ENCODE measurements around the gene NSMF. TPM values are rescaled to one million over a fixed set of nuclear protein-coding genes. Genes with fewer than 3 reads are reported as not detected.
A peak's percentile ranks its signal among the peaks of the same experiment; 100 is the strongest.

The NSMF gene
- total RNA-seq, 2 experiments from 2014 or later: 29.9 to 31.6 TPM

DNA sequence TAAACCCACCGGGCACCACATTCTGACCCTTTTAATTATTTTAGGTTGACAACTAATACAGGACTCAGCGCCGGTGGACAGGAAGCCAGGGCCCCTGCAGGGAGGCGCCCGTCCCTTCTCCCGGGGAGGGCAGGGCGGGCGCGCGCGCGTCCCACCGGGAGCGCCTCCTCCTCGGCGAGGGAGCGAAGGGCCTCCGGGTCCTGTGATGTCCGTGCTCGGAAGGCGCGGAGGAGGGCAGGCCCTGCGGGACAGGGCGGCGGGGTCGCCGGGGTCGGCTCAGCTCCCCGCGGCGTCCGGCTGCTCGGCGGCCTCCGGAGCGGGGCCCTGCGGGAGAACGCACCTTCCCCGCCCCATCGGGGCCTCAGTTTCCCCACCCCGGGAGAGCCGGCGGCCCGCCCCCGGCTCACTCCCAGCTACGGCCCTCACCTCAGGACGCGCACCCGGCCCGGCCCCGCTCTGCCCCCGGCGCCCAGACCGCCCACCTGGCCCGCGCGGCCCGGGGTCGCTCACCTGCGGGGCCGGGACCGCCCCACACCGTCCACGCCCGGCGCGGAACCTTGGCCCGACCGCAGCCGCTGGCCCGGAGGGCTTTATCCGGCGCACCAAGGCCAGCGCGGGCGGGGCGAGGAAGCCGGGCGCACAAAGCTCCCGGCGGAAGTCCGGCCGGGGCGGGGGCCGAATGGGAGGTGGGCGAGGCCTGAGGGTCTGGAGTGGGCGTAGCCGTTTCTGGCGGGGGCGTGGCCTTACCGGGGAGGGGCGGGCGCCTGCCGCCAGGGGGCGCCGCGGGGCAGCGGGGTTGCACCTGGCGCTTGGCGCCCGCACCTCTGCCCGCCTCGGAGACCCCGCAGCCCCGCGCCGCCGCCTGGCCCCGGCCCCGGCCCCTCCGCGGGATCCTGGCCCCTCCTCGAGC is 36.3 kb downstream of the NSMF start, which contains the start of the genes EXD3 and NOXA1:
Gene EXD3 (minus strand): TSS at position 559 of the 910 bp plus-strand sequence. CDS start 27,805 bp downstream, outside the sequence.
Gene NOXA1 (plus strand): TSS at position 790 of the 910 bp plus-strand sequence. CDS start 137 bp downstream, outside the sequence.
- Mint-ChIP-seq H3K4me3 (peak within 1 kb of the TSS; percentile 83), H3K9me3 (no peaks in the 10 kb centered on the region), H3K36me3 (peaks cover 2% of the 10 kb centered on the region), H3K27me3 (no peaks in the 10 kb centered on the region), H3K4me1 (ENCODE audit: low read depth) (peaks cover 8% of the 10 kb centered on the region), H3K27ac (peak within 1 kb of the TSS; percentile 71)
- intact Hi-C loops (cut with micrococcal nuclease): loop anchor here (1.0 to 2.0 kb wide), 3 partner anchors 22 to 182 kb away; partner anchors contain the start of genes ARRDC1 and NSMF
- ChIA-PET CTCF (interaction anchor here (0.6 to 1.8 kb wide), 21 partner anchors 9 to 266 kb away, joined by 3 to 15 read pairs (median 4); partner anchors contain the start of genes MRPL41, NRARP and NSMF), POLR2A (interaction anchor here (0.6 to 1.2 kb wide), 6 partner anchors 11 to 182 kb away, joined by 3 to 5 read pairs (median 4); partner anchors contain the start of genes NRARP and TUBB4B)
- DNase-seq: peak; percentile 96

DNA sequence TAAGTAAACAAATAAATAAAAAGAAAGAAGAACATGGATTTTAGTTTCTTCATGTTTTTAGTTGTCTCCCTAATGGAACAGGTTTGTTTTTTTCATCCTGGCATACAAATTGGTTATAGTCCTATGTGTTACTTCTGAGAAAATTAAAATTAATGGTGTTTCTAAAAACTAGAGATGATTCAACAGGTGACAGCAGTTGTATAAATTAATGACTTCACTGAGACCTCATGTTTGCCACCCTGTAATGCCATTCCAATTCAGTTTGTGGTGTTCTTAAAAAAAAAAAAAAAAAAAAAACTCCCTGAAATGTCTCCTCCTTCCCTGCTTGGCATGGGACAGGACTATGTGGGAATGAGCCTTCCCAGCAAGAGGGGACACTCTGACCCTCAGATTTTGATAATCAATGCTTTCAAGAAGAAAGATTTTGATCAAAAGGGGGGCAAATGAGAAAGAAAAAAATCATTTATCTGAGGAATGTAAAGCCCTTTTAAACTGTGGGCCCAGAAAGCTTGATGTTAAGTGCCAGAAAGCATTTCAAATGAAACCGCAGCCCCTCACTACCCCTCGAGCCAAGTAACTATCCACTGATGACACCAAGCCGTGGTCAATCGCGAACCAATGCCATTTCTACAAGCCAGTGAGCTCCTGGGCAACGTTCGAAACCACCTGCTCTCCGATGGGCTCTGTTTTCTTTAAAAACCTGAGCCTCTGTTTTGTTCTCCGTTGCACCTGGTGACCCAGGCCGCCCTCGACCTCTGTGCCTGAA is 37.1 kb downstream of the NSMF start:
- Mint-ChIP-seq H3K27me3 (no peaks in the 10 kb centered on the region), H3K27ac (peak overlapping the region; percentile 71), H3K36me3 (peaks cover 2% of the 10 kb centered on the region), H3K9me3 (no peaks in the 10 kb centered on the region), H3K4me3 (peak overlapping the region; percentile 83), H3K4me1 (ENCODE audit: low read depth) (peaks cover 8% of the 10 kb centered on the region)
- intact Hi-C loops (cut with micrococcal nuclease): loop anchor here (2.0 kb wide), 2 partner anchors 23 to 37 kb away; partner anchors contain the start of gene NSMF
- POLR2A ChIA-PET: interaction anchor here (1.2 kb wide), 1 partner anchor 32 kb away, joined by 4 read pairs; no protein-coding TSS in a partner anchor
- no peak for DNase-seq
- CTCF ChIA-PET: interaction anchor here (0.9 to 1.8 kb wide), 6 partner anchors 8 to 130 kb away, joined by 4 to 15 read pairs (median 7); partner anchors contain the start of genes MRPL41 and NRARP

DNA sequence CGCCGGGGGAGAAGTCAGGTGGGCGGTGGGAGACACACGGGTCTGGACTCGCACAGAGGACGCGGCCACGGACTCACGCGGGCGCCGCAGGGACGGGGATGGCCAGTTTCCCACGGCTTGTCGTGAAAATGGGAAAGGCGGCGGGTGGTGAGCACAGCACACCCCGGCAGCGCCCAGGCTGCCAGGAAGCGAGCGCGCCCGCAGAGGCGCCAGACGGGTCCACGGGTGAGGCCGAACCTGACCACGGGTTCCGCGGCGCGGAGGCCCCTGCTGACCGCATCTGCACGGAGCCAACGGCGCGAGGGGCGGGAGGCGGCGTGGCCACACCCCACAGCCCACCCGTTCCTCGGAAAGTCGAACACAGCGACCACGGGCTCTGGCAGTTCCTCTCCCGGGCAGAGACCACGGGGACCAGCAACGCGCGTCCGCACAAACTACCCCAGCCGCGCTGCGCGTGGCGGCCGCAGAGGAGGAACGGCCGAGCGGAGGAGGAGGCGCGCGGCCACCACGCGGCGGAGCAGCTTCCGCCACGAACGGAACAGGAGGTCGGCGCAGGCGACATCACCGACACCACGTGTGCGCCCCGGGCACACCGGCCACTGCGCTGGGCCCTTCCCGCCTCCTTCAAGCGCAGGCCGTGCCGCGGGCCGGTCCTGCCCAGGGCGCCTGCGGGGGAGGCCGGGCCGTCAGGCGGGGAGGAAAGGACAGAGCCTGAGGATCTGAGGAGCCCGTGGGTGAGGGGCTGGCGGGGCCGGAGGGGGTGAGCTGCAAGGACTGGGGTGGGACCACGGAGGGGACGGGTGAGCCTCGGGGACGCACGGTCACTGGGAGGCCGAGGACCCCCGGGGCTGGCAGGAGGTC is 41.7 kb downstream of the NSMF start:
- Mint-ChIP-seq H3K4me1 (ENCODE audit: low read depth) (peaks cover 8% of the 10 kb centered on the region), H3K36me3 (peaks cover 2% of the 10 kb centered on the region), H3K27ac (peak overlapping the region; percentile 13), H3K4me3 (peak overlapping the region; percentile 66), H3K9me3 (no peaks in the 10 kb centered on the region), H3K27me3 (no peaks in the 10 kb centered on the region)
- CTCF ChIA-PET: no interaction called here
- intact Hi-C loops (cut with micrococcal nuclease): no loop called here
- DNase-seq: peak; percentile 27
- POLR2A ChIA-PET: no interaction called here

DNA sequence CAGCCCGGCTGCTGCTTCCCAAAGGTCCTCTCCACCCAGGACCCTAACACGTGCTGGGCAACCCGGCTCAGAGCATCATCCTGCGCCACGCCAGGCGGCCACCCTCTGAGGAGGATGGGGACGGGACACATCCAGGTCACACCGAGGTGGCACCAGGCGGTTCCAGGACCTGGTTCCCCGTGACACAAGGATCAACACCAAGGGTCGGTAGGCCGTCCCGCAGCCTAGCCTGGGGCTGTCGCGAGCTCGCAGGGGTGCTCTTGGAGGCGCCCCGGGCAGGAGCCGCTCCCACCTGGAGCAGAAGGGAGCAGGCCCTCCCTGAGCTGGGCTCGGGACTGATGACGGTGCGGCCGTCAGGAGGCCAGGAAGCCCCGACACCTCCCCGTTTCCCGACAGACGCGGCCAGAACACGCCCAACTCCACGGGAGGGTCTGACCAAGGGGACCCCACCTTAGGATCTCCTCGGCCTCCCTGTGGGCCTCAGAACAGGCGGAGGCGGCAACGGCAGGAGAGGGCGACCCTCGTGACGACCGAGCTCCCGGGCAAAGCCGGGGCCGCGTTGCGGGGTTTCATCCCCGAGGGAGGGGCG is 42.5 kb downstream of the NSMF start:
- no peak overlapping the region for H3K27ac Mint-ChIP-seq
- no peaks in the 10 kb centered on the region for H3K9me3 Mint-ChIP-seq
- DNase-seq: no peak
- H3K36me3 Mint-ChIP-seq: peaks cover 2% of the 10 kb centered on the region
- CTCF ChIA-PET: no interaction called here
- no peaks in the 10 kb centered on the region for H3K27me3 Mint-ChIP-seq
- intact Hi-C loops (cut with micrococcal nuclease): no loop called here
- H3K4me3 Mint-ChIP-seq: no peak overlapping the region
- peaks cover 3% of the 10 kb centered on the region for H3K4me1 Mint-ChIP-seq (ENCODE audit: low read depth)
- POLR2A ChIA-PET: no interaction called here

DNA sequence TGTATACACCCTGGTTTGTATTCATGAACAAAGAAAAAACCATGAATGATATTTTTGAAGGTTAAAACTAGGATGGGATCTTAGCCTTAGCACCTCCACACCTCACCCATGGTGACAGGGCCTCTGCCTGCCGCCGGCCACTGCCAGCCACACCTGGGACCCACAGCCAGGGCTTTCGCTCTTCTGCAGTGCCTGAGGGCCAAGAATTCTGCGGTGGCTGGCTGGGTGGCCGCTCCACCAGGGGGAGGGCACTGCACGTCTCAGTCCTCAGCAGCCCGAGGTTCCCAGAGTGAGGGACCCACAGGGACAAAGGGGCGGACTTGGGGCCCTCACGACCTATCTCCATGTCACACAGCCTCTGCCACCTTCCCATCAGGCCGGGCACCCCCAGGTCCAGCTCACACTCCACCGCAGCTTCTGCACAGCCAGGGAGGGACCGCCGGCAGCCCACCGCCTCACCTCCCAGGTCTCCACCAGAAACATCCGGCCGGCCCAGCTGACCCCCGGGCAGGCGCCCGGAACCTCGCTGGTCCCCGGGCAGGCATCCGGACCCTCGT is 43.0 kb downstream of the NSMF start:
- no peak overlapping the region for H3K27ac Mint-ChIP-seq
- no peak overlapping the region for H3K4me3 Mint-ChIP-seq
- peaks cover 2% of the 10 kb centered on the region for H3K36me3 Mint-ChIP-seq
- ChIA-PET POLR2A (no interaction called here), CTCF (interaction anchor here (1.1 kb wide), 1 partner anchor 114 kb away, joined by 4 read pairs; the partner anchor contains the start of gene NRARP)
- no peaks in the 10 kb centered on the region for H3K9me3 Mint-ChIP-seq
- DNase-seq: no peak
- H3K27me3 Mint-ChIP-seq: no peaks in the 10 kb centered on the region
- intact Hi-C loops (cut with micrococcal nuclease): no loop called here
- H3K4me1 Mint-ChIP-seq (ENCODE audit: low read depth): peaks cover 4% of the 10 kb centered on the region

DNA sequence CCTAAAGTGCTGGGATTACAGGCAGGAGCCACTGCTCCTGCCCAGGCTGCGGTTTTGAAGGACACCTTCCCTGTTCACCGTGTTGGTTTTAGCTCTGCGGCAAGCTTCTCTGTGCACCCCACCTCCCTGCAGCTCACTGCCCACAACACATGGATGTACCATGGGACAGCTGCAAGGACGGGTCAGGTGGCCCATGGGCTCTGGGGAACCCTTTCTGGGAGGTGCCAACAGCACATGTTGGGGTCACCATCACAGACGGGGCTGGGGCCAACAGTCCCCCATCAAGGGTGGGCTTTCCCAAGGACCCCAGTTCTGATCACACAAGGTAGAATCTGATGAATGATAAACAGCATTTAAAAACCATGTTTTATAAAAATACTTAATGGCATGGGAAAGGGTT is 43.7 kb downstream of the NSMF start:
- intact Hi-C loops (cut with micrococcal nuclease): no loop called here
- ChIA-PET POLR2A (no interaction called here), CTCF (interaction anchor here (1.1 kb wide), 1 partner anchor 113 kb away, joined by 4 read pairs; the partner anchor contains the start of gene NRARP)
- H3K4me1 Mint-ChIP-seq (ENCODE audit: low read depth): peaks cover 4% of the 10 kb centered on the region
- H3K9me3 Mint-ChIP-seq: no peaks in the 10 kb centered on the region
- peaks cover 2% of the 10 kb centered on the region for H3K36me3 Mint-ChIP-seq
- H3K4me3 Mint-ChIP-seq: no peak overlapping the region
- H3K27me3 Mint-ChIP-seq: no peaks in the 10 kb centered on the region
- no peak for DNase-seq
- no peak overlapping the region for H3K27ac Mint-ChIP-seq

DNA sequence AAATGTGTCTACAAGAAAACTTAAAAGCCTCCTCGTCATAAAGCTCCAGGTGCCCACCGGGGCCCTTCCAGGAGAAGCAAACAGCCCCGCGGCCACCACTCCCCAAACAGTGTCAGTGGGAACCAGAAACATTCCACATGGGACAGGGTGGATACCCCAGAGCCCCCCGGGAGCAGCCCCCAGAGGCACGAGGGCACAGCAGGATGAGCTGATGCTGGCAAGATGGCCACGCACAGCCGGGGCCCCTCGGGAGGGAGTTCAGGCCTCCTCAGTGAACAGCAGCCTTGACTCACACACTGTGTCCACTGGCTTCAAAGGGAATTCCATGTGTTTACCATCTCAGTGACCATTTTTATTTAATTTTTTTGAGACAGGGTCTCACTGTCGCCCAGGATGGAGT is 46.7 kb downstream of the NSMF start:
- no peak overlapping the region for H3K4me3 Mint-ChIP-seq
- DNase-seq: no peak
- peaks cover 2% of the 10 kb centered on the region for H3K4me1 Mint-ChIP-seq (ENCODE audit: low read depth)
- intact Hi-C loops (cut with micrococcal nuclease): no loop called here
- no peaks in the 10 kb centered on the region for H3K9me3 Mint-ChIP-seq
- no peak overlapping the region for H3K27ac Mint-ChIP-seq
- CTCF ChIA-PET: interaction anchor here (0.7 to 2.5 kb wide), 3 partner anchors 10 to 110 kb away, joined by 6 to 9 read pairs (median 8); partner anchors contain the start of genes EXD3, NOXA1 and NRARP
- no peaks in the 10 kb centered on the region for H3K36me3 Mint-ChIP-seq
- peaks cover 3% of the 10 kb centered on the region for H3K27me3 Mint-ChIP-seq
- POLR2A ChIA-PET: interaction anchor here (0.5 to 1.7 kb wide), 2 partner anchors 11 to 211 kb away, joined by 3 to 4 read pairs; partner anchors contain the start of genes EXD3 and NOXA1

DNA sequence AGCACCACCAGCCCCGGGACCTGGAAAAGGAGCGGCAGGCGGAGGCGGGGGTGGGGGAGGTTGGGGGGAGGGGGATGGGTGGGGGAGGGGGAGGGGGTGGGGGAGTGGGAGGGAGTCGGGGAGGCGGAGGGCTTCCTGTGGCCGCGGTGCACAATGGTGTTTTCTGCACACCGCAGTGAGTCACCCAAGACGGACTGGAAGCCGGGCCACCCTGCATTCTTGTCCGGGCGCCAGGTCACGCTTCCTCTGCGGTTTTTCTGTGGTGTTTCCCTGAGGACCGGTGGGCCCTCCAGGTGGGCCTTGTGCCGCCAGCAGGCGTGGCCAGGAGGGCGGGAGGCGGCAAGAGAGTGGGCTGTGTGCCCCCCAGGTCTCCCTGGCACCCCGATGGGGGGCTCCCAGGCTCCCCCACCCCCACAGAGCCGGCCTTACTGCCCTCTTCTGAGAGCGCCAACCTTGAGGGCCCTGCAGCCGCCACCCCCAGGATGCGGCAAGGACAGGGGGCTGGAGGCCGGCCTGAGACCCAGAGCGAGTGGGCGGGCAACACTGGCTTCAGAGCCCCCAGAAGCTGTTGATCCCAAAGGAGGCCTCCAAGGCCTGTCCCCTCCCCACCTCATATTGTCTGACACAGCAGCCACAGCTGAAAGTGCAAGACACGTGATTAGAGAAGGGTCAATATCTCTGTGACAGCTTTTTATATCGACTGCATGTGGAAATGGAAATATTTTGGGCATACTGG is 47.3 kb downstream of the NSMF start:
- ChIA-PET CTCF (interaction anchor here (2.0 to 2.5 kb wide), 2 partner anchors 11 to 110 kb away, joined by 8 to 9 read pairs; partner anchors contain the start of genes EXD3, NOXA1 and NRARP), POLR2A (interaction anchor here (0.5 to 1.7 kb wide), 2 partner anchors 11 to 210 kb away, joined by 3 to 4 read pairs; partner anchors contain the start of genes EXD3 and NOXA1)
- peak; percentile 78 for DNase-seq
- Mint-ChIP-seq H3K4me3 (no peak overlapping the region), H3K27me3 (peaks cover 3% of the 10 kb centered on the region), H3K9me3 (no peaks in the 10 kb centered on the region), H3K27ac (no peak overlapping the region), H3K4me1 (ENCODE audit: low read depth) (peaks cover 2% of the 10 kb centered on the region), H3K36me3 (no peaks in the 10 kb centered on the region)
- intact Hi-C loops (cut with micrococcal nuclease): no loop called here

DNA sequence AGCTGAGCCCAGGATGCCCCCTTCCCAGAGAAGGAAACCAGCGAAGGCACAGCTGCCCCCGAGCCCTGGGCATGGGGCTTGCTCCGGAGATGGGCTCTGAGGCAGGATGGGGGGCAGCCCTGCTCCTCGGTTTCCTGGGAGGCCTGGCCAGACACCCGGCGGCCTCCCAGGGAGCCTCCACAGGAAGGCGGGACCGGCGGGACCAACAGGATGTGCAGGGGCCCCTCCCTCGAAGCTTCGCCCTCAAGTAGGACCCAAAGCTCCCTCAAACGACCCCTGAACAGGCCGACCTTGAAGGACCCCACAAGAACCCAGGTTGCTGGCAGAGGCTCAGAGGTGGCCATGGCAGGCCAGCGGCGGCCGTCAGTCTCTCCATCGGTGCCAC is 47.9 kb downstream of the NSMF start:
- intact Hi-C loops (cut with micrococcal nuclease): no loop called here
- POLR2A ChIA-PET: interaction anchor here (1.7 kb wide), 1 partner anchor 12 kb away, joined by 4 read pairs; the partner anchor contains the start of genes EXD3 and NOXA1
- no peak for DNase-seq

DNA sequence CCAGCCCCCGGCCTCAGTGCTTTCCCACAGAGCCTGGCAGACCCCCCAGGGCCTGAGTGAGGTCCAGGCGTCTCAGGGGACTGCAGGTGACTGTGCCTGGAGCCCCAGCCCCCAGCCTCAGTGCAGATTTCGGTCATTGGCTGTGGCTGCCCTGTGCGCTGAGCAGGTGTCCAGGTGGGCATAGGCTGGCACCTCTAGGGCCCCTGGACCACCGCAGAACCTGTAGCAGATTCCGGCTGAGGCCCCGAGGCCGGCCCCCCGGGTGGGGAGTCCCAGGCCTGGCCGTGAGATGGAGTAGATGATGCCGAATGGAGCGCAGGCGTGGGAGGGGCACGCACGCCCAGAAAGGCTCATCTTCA is 48.3 kb downstream of the NSMF start:
- POLR2A ChIA-PET: no interaction called here
- peaks cover 2% of the 10 kb centered on the region for H3K4me1 Mint-ChIP-seq (ENCODE audit: low read depth)
- intact Hi-C loops (cut with micrococcal nuclease): no loop called here

More for the DNA sequence above, 47.9 kb downstream of the NSMF start:
- CTCF ChIA-PET: interaction anchor here (2.0 to 2.5 kb wide), 2 partner anchors 11 to 109 kb away, joined by 8 to 9 read pairs; partner anchors contain the start of genes EXD3, NOXA1 and NRARP
- Mint-ChIP-seq H3K4me1 (ENCODE audit: low read depth) (peaks cover 2% of the 10 kb centered on the region), H3K27me3 (peaks cover 3% of the 10 kb centered on the region), H3K36me3 (no peaks in the 10 kb centered on the region), H3K9me3 (no peaks in the 10 kb centered on the region), H3K4me3 (no peak overlapping the region), H3K27ac (no peak overlapping the region)

More for the DNA sequence above, 48.3 kb downstream of the NSMF start:
- DNase-seq: no peak
- CTCF ChIA-PET: interaction anchor here (0.8 to 2.5 kb wide), 2 partner anchors 109 to 117 kb away, joined by 3 to 8 read pairs; partner anchors contain the start of gene NRARP
- Mint-ChIP-seq H3K27me3 (peaks cover 3% of the 10 kb centered on the region), H3K36me3 (no peaks in the 10 kb centered on the region), H3K4me3 (no peak overlapping the region), H3K9me3 (no peaks in the 10 kb centered on the region), H3K27ac (no peak overlapping the region)
